ENCODE measurements around the gene EZH2.

Gene EZH2

DNA sequence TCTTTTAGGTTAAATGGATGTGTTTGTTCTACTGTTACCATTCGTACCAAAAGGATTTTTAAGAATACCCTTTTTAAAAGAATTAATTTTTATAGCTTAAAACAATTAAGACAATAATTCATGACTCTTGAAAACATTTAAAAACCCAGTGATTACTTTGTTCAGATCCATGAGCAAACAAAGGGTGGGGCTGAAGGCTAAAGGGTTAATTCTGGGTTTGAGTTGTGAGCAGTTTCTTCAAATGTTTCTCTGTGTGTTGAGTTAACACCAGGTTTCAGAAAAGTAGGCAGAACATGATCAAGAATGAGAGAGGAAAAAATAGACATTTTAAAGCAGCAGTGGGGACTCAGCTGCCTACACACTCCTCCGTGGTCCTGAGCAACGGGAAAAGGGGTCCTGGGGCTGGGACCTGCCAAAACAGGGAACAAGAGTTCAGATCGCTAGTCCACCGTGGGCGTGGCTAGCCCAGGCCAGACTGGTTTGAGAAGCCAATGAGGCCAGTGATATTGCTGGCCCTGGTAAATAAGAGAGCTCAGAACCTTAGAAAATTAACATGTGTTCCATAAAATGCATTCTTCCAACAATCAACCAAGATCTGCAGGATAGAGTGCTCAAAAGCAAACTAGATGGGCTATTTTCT, 14.9 kb upstream of the EZH2 start:
- no peak for DNase-seq (ENCODE audit: low read depth)

DNA sequence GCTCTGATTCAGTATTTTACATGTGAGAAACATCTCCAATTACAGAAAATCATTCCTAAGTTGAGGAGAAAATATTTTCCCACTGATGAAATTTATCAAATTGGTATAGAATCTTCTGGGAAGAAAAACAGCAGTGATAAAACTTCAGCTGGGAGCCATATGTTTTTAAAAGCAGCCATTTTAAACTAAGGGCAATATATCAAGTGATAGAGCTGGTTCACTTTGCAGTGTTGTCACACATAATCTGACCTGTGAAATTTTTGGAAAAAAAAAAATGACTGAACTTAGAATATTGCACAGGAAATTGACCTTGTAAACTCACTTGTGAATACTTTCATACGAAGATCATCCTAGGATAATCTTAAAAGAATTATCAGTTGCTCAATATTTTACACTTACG, 10.5 kb upstream of the EZH2 start:
- no peak for DNase-seq (ENCODE audit: low read depth)

DNA sequence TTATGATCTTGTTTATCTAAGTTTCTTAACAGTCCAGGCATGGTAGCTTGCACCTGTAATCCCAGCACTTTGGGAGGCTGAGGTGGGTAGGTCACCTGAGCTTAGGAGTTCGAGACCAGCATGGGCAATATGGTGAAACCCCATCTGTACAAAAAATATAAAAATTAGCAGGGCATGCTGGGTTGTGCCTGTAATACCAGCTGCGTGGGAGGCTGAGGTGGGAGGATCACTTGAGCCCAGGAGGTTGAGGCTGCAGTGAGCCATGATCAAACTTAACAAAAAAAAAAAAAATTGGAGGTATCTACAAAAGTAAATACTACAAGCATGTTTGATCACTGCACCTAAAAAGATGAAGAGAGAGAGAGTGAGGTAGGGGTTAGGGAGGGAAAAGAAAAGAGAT, 9.0 kb upstream of the EZH2 start:
- no peak for DNase-seq (ENCODE audit: low read depth)

DNA sequence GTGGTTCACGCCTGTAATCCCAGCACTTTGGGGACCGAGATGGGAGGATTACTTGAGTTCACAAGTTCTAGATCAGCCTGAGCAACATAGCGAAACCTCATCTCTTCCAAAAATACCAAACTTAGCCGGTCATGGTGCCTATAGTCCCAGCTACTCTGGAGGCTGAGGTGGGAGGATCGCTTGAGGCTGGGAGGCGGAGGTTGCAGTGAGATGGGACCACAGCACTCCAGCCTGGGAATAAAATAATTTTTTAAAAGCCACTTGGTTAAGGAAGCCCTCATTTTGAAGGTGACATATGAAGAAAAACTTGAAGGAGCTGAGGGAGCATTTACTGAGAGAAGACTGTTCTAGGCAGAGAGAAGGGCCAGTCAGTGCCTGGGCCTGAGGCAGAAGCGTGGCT, 4.2 kb upstream of the EZH2 start:
- DNase-seq (ENCODE audit: low read depth): no peak

DNA sequence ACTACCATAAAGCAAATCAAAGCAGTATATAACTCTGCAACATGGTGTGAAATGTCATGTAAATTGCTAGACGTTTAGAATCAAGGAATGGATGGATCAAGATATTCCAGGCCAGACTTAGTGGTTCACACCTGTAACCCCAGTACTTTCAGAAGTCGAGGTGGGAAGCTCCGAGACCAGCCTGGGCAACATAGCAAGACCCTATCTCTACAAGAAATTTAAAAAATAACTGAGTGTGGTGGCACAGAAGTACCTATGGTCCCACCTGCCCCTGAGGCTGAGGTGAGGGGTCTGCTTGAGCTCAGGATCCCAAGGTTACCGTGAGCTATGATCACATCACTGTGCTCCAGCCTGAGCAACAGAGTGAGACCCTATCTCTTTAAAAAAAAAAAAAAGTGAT, 2.8 kb upstream of the EZH2 start:
- no peak for DNase-seq (ENCODE audit: low read depth)

DNA sequence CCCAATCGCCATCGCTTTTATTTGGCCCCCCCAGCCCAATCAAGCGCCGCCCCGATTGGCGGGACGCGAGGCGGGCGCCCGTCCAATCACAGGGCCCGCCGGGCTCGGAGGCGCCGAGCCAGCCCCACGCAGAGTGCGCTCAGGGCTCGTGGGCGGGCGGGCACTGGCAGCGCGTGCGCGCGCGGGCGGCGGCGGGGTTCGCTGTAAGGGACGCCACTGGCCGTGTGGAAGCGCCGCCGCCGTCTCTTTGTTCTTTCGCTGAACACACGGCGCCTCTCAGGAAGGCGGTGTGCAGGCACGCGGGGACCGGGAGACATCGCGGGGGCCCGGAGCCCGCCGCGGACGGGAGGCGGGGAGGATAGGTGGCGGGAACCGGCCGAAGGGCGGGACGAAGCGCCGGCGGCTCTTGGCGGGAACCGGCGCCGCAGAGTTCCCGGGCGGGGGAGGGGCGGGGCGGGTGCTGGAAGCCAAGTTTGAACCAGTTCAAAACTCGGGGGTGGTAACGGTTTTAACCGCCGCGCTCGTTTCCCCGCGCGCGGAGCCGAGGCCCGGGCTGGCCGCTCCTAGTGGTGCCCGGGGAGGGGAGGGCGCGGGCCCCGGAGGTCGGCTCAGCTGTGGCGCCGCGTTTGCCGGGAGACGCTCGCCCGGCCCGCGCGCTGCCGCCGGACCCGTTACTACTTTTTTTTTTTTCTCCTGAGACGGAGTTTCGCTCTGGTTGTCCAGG, 370 bp upstream of the EZH2 start:
- DNase-seq (ENCODE audit: low read depth): peak; percentile 92

DNA sequence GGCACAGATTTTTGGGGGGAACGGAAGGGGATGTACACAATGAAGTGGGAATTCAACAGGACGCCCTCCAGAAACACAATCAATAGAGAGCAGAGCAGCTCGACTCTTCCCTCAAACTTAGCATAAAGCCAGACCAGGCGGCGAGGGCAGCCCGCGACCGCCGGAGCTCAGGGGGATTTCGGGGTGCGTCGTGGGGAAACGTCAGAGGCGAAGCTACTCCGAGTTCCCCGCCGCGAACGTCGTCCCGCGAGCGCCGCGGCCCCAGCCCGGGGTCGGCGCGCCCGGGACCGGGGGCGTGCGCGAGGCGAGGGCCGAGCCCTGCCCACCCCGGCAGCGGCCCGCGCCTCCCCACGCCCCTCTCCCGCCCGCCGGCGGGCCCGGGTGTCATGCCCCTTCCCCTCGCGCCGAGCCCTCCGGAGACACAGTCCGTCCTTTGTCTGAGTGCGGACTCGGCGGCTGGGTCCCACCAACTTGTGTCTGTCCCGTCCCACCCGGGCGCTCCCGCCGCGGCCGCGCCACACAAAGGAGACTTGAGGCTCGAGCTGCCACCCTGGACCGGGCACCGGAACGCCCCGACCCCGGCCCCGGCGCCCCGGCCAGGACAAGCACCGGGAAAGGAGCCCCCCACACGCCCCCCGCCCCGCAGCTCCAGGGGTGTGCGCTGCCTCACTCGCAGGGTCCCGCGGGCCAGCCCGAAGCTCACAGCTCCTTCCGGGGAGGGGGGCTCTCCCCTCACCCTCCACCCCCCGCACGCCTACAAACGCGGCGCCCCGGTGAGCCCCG, 634 bp downstream of the EZH2 start:
- DNase-seq (ENCODE audit: low read depth): peak; percentile 35

DNA sequence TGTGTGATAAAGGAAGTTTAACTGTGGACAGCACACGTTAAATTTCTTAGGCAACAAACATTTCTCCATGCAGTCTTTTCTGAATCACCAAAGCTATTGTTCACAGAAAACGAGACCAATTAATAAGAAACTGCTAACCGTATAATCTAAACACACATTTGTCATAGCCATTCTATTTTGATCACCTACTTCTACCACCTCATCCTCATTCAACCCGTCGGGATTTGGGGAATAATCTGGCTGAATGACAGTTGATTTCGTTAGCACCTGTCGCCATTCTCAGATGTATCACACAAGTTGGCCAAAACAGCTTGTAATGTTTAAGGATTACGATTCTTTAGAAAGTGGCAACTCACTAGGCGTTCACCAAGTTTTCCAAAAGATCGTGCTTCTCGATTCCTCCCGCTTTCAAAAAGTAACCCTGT, 1.2 kb downstream of the EZH2 start:
- no peak for DNase-seq (ENCODE audit: low read depth)

DNA sequence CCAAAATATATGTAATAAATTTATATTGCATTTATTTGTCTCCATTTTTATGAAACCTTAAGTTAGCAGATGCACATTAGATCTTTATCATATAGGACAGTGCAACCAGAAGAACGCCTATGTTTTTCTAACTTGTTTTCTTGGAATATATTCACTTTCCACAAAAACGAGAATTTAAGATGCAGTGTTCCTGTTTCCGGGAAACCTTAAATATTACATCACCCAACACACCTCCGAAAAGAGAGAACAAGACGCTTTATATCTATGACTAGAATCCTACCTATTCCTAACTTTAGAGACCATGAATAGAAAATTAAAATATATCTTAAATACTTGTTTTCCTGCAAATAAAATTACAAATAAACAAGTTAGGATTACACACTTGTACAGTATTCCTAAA, 1.9 kb downstream of the EZH2 start:
- DNase-seq (ENCODE audit: low read depth): no peak

DNA sequence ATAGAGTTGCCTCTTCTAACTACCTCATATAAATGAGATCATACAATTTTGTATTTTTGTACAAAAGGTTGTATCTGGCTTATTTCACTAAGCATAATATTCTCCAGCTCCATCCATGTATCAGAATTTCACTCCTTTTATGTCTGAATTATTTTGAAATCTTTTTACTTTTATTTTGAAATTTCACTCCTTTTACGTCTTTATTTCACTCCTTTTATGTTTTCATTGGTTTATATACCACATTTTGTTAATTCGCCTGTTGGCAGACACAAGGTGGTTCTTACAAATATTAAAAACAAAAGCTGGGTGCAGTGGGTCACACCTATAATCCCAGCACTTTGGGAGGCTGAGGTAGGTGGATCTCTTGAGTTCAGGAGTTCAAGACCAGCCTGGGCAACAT, 5.8 kb downstream of the EZH2 start:
- no peak for DNase-seq (ENCODE audit: low read depth)

DNA sequence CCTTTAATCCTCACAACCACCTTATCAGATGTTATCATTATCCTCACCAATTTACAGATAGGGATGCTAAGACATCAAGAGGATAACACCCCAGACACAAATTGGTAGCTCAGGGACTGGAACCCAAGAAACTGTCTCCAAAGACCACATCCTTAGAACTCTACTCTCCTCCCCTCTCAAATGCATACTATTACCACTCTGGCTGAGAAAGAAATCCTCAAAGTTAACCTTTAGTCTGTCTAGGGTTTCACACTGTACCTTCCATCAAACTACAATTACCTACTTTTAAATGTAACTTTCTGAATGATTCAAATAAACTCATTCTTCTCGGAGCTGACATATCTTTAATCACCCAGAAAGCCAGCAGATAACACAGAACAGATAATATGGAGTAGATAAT, 6.6 kb downstream of the EZH2 start:
- no peak for DNase-seq (ENCODE audit: low read depth)

DNA sequence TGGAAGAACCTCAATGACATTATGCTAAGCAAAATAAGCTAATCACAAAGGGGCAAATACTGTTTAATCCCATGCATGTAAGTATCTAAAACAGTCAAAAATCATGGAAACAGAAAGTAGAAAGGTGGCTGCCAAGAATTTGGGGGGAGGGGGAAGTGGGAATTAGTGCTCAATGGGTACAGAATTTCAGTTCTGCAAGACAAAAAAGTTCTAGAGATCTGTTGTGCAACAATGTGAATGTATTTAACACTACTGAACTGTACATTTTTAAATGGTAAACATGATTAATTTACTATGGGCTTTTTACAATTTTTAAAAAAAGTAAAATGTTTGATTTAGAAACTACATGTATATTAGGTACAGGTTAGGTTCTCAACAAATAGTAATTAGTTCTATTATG, 11.9 kb downstream of the EZH2 start:
- no peak for DNase-seq (ENCODE audit: low read depth)

DNA sequence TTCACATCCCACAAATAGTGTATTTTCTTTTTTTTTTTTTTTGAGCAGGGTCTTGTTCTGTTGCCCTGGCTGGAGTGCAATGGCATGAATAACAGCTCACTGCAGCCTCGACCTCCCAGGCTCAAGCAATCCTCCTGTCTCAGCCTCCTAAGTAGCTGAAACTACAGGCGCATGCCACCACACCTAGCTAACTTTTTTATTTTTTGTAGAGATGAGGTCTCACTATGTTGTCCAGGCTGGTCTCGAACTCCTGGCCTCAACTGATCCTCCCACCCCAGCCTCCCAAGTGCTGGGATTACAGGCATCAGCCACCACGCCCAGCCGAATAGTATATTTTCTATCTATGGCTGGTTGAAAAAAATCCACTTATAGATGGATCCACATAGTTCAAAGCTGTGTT, 12.5 kb downstream of the EZH2 start:
- DNase-seq (ENCODE audit: low read depth): no peak

DNA sequence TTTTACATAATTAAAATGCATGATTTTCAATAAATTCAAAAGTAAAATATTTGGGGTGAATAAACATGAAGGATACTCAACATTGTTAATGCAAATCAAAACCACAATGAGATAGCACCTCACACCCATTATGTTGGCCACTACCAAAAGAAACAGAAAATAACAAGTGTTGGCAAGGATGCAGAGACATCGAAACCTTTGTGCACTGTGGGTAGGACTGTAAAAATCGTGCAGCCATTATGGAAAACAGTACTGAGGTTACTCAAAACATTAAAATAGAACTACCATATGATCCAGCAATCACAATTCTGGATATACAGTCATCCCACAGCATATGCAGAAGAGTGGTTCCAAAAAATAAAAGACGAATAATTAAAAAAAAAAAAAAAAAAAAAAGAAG, 13.1 kb downstream of the EZH2 start:
- no peak for DNase-seq (ENCODE audit: low read depth)

DNA sequence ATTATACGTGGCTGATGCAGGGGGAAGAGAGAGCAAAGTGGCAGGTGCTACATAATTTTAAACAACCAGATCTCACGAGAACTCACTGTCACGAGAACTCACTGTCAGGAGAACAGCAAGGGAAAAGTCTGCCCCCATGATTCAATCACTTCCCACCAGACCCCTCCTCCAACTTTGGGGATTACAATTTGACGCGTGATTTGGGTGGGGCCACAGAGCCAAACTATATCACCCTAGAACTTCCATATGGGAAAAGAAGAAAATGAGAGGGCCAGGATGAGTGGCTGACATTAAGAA, 15.8 kb downstream of the EZH2 start:
- no peak for DNase-seq (ENCODE audit: low read depth)

DNA sequence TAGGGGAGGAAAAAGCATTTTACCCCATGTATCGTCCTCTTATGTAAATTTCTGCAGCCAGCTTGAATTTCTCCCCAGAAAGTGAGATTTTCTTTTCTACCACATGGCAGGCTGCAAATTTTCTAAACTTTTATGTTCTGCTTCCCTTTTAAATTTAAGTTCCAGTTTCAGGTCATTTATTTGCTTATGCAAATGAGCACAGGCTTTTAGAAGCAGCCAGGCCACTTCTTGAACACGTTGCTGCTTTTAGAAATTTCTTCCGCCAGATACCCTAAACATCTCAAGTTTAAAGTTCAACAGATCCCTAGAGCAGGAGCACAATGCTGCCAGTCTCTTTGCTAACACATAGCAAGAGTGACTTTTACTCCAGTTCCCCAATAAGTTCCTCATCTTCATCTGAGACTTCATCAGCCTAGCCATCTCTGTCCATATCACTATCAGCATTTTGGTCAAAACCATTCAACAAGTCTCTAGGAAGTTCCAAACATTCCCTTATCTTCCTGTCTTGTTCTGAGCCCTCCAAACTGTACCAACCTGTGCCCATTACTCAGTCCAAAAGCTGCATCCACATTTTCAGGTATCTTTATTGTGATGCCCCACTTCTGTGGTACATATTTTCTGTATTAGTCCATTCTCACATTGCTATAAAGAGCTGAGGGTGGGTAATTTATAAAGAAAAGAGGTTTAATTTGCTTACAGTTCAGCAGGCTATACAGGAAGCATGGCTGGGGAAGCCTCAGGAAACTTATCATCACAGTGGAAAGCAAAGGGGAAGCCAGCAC, 16.3 kb downstream of the EZH2 start:
- DNase-seq (ENCODE audit: low read depth): no peak

DNA sequence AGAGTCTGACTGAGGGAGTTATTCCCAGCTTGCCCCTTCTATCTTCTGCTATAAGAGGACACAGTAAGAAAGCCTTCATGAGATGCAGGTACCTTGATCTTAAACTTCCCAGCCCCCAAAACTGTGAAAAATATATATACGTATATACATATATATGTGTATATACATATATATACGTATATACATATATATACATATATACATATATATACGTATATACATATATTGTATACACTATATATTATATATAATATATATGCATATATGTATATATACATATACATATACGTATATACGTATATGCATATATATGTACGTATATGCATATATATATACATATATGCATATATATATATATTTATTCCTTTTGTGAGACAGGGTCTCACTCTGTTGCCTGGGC, 17.7 kb downstream of the EZH2 start:
- no peak for DNase-seq (ENCODE audit: low read depth)

DNA sequence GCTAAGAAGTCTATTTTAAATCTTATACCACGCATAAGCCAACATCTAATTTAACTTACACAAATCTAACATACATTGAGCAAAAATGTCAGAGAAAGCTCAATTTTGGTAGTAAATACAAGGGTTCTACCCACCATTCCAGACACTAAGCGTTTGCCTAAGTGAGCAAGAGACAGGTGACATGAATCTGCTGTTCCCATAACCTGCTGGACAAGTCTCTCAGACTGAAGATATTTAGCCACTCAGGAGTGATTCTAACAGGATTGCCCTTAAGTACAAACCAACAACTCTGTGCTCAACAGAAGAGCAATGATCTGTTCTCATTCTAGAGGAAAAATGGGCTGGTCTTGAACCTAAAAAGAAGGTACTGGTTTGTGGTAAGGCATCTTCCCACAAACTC, 18.8 kb downstream of the EZH2 start:
- DNase-seq (ENCODE audit: low read depth): no peak

DNA sequence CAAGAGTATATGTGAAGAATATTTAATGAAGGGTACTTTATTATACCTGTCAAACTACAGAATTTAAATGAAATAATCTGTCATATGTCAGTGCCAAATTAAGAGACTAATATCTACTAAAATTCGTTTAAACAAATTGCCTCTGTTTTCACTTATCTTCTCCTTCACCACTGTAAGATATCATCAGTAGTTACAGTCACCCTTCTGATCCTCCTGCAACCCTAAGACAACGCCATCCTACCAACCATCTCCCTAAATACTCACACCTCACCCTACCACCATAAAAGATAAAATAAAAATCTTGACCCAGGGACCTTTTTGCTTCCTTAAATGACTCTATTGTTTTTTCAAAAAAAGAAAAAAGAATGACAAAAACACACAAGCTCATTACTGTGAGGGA, 20.8 kb downstream of the EZH2 start:
- DNase-seq (ENCODE audit: low read depth): no peak

DNA sequence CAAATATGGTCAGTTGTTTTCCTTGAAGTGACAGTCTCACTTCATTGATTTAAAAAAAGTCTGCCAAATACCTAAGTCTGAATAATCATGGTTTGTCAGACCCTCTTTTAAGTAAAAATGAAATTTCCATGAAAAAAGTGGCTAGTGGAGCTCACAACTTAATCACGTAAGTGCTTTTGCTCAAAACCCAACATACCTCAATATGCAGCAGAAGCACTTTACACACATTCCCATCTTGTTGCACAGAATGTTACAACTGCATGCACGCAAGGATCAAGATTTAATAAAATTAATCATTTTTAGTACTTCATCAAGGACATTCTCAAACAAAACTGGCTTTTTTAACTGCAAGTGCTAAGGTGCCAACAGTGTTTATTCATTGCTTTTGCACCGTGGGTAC, 21.6 kb downstream of the EZH2 start:
- DNase-seq (ENCODE audit: low read depth): no peak

DNA sequence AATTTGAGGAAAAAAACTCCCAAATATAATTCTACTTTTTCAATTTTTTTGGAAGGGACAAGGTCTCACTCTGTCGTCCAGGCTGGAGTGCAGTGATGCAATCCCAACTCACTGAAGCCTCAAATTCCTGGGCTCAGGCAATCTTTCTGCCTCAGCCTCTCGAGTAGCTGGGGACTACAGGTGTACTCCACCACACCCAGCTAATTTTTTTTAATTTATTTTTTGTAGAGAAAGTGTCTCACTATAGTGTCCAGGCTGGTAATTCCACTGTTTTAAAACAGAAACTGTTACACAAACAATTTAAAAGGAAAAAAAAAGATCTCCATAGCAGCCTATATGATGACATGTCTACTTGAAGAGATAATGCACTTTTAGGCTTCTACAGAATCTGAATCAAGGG, 25.6 kb downstream of the EZH2 start:
- DNase-seq (ENCODE audit: low read depth): no peak

DNA sequence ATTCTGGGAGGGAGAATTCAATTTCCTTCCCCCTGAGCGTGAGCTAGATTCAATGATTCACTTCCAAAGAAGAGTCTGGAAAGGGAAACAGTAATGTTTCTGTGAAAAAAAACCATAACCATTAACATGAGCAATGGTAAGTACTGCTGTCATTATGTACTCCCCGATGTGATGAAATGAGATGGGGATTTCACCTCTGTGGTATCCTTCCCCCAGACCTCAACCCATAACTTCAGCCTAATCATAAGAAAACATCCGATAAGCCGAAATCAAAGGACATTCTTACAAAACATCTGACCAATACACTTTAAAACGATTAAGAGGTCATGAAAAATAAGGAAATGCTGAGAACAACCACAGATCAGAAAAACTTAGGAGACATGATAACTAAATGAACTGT, 27.2 kb downstream of the EZH2 start:
- no peak for DNase-seq (ENCODE audit: low read depth)

DNA sequence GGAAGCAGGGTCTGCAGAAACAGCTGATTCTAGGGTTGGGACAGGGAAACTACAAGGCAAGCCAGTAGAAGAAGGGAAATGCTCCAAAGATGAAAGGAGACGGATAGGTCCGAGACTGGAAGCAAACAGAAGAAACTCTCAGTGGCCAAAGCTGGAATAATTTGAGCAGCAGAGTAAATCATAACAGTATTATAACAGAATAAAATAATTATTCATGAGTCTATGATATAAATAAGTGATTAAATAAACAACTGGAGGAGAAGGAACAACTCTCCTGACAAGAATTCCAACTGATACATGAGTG, 27.6 kb downstream of the EZH2 start:
- no peak for DNase-seq (ENCODE audit: low read depth)

Data from stimulated activated CD4-positive, alpha-beta T cell treated with anti-CD3 and anti-CD28 coated beads, Interleukin-2, amount 100 ng/mL, for 4 hours (primary cell).